Measurements from ENCODE around the gene PPP6R2.
"Not testable (repeated sequence)": the region's sequence is repeated elsewhere in the genome, so short reads cannot be mapped to it uniquely, and the experiment has no call there.

The PPP6R2 gene

DNA sequence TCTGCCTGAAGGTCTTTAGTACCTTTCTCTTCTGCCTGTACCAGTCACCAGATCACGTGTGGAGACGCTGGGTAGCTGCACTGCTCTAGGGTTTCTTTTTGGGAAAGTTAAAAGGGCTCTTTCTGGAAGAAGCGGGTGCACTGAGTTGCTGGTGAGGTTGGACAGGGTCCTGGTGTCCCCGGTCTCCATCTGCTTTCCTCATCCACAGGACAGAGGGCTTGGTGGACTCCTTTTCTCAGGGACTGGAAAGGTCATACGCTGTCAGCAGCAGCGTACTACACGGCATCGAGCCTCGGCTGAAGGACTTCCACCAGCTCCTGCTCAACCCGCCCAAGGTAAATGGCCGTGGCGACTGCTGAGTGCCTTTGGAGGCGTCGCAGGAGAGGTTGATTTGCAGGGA lies 78.9 kb downstream of the PPP6R2 start:
- DNase-seq (ENCODE audit: extremely low read depth in 1 of 2, low read depth in 1 of 2) = no peak

DNA sequence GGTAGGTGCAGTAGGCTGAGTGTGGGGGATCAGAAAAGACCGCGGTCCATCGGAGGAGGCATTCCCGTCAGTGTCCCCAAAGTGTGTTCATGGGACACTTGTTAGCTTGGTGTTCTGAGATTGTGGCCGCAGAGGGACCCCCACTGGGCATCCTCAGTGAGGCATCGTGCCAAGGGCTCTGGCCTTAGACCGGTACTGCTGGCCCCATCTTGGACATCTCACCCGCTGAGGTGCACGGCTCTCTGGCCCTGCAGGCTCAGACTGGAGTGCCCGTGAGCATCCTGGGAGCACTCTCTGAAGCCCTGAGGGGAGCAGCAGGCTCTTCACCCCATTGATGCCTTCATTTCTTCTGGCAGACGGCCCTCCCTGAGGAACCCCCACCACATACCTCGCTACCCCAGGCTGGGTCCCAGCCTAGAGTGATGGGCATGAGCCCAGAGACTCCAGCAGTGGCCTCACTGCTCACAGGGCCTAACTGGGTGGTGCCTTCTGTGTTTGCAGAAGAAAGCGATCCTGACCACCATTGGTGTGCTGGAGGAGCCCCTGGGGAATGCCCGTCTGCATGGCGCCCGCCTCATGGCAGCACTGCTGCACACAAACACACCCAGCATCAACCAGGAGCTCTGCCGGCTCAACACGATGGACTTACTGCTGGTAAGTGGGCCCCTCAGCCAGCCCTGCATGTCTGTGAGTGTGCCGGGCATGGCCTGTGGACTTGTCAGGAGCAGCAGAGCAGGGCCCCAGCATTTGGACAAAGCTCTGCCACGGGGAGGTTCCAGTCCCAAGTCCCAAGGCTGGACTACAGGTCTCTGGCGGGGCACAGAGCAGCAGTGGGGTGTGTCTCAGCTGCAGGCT lies 80.1 kb downstream of the PPP6R2 start:
- DNase-seq (ENCODE audit: extremely low read depth in 1 of 2, low read depth in 1 of 2) = no peak

DNA sequence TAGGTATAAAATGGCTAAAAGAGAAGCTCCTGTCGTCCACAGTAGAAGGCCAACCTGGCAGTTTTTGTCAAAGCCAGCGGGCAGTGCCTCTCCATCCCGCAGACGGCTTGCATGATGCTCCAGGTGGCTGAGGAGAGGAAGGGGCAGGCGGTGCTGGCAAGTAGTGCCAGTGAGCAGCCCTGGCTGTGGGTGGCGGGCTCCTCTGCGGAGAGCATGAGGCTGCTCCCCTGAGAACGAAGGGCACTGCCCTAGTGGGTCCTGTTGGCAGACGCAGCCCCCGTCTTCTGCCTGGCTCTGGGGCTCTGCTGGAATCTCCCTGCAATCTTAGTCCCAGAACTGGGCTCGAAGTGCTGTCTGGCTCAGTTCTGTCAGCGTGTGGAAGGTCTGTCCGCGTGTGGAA lies 80.8 kb downstream of the PPP6R2 start:
- DNase-seq (ENCODE audit: extremely low read depth in 1 of 2, low read depth in 1 of 2) = no peak

DNA sequence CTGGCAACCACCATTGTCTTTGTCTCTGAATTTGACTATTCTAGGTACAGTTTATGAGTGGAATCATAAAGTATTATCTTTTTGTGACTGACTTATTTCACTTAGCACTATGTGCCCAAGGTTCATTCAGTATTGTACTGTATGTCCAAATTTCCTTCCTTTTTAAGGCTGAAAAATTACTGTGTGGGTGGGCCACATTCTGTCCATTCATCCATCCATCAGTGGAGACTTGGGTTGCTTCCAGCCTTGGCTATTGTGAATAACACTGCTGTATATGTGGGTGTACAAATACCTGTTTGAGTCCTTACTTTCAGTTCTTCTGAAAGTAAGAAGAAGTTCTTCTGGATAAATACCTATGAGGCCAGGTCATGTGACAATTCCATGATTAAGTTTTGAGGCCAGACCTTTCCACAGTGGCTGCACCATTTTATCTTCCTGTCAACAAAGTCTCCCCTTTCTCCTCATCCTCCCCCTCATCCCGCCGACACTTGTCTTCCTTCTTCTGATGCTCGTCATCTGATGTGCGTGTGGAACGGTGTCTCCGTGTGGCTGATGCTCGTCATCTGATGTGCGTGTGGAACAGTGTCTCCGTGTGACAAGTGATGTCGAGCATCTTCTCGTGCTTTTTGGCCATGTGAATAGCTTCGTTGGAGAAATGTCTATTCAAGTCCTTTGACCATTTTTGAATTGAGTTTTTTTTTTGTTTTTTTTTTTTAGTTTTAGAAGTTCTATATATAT lies 82.2 kb downstream of the PPP6R2 start:
- DNase-seq (ENCODE audit: extremely low read depth in 1 of 2, low read depth in 1 of 2) = no peak

DNA sequence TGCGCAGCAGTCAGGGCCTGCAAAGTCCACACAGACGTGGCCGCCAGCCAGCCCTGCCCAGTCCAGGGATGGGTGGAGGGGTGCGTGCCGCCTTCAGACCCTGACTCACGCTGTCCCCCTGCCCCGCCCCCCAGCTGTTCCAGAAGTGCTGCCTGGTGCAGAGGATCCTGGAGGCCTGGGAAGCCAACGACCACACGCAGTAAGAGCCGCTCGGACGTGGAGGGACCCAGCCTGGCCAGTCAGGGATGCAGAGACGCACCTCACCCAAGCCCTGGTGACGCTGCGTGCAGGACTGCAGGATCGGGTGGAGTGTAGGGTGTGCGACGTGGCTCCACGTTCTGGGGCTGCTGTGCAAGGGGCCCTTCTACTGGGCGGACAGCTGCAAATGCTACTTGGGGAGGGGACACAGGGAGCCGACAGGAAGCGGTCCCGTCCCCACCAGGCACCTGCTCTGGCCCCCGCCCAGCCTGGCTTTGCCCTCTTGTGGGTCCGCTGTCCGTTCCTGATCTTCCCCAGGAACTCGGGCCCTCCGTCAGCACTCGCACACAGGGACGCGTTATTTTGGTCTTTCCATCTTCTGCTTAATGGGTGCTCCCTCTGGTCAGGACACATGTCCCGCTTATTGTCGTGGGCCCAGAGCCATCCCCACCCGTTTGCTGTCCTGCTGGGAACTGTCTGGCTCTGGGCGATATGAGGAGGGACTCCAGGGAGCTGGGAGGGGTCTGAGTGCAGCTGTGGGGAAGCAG lies 89.2 kb downstream of the PPP6R2 start:
- no peak for DNase-seq (ENCODE audit: extremely low read depth in 1 of 2, low read depth in 1 of 2)

DNA sequence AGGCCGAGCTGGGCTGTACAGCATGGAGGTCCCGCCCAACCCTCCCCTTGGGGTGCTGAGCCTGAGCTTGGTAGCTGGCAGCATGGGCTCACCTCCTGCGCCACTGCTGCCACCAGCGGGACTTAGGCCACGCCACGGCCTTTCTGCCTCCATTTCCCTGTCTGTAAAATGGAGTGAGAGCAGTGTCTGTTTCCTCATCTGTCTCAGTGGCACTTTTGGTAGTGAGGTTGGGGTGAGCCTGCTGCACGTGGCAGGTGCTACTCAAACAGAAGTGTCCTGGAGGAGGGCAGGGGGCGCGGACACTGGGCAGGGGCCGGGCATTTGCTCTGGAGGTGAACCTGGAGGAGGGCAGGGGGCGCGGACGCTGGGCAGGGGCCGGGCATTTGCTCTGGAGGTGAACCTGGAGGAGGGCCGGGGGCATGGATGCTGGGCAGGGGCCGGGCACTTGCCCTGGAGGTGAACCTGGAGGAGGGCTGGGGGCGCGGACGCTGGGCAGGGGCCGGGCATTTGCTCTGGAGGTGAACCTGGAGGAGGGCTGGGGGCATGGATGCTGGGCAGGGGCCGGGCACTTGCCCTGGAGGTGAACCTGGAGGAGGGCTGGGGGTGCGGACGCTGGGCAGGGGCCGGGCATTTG lies 89.9 kb downstream of the PPP6R2 start:
- DNase-seq (ENCODE audit: extremely low read depth in 1 of 2, low read depth in 1 of 2) = not testable (repeated sequence)

DNA sequence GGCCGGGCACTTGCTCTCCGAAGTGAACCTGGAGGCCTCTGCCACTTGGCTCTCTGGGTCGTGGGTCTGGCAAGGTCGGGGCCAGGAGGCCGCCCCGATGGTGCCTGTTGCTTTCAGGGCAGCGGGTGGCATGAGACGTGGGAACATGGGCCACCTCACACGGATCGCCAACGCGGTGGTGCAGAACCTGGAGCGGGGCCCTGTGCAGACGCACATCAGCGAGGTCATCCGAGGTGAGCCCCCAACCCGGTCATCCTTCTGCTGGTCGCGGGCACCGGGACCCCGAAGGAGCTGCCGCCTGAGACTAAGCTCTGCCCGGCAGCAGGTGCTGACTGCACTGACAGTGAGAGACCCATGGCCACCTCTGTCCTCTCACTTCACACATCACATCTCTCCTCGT lies 91.7 kb downstream of the PPP6R2 start:
- no peak for DNase-seq (ENCODE audit: extremely low read depth in 1 of 2, low read depth in 1 of 2)

DNA sequence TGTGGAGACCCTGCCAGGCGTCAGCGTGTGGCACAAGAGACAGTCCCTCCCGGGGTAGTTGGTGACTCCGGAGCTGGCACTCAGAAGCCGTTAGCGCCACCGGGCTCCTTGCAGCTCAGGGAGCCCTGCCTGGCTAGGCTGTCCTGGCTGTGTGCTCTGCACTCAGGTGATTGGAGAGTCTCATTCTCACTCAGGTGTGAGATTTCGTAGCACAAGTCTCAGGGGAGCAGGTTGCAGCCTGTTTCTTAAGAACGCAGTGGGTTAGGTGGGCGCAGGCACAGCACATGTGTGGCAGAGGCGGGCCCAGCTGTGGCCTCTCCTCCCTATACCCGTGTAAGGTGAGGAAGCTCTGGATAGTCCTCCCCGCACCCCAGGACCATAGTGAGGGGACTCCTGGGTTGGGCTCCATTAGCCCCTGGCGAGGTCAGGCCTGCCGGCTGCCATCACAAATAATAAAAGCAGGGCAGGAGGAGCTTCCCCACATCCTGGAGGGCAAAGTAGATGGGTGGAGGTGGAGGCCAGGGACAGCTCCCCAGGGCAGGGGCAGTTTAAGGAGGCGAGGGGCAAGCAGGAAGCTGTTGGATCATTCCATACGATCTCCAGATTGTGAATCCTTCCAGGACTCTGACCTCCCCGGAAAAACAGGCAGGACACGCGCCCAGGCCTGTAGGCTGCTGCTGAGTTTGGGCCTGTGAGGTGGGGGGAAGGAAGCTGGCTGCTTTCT lies 92.3 kb downstream of the PPP6R2 start:
- DNase-seq (ENCODE audit: extremely low read depth in 1 of 2, low read depth in 1 of 2) = no peak

DNA sequence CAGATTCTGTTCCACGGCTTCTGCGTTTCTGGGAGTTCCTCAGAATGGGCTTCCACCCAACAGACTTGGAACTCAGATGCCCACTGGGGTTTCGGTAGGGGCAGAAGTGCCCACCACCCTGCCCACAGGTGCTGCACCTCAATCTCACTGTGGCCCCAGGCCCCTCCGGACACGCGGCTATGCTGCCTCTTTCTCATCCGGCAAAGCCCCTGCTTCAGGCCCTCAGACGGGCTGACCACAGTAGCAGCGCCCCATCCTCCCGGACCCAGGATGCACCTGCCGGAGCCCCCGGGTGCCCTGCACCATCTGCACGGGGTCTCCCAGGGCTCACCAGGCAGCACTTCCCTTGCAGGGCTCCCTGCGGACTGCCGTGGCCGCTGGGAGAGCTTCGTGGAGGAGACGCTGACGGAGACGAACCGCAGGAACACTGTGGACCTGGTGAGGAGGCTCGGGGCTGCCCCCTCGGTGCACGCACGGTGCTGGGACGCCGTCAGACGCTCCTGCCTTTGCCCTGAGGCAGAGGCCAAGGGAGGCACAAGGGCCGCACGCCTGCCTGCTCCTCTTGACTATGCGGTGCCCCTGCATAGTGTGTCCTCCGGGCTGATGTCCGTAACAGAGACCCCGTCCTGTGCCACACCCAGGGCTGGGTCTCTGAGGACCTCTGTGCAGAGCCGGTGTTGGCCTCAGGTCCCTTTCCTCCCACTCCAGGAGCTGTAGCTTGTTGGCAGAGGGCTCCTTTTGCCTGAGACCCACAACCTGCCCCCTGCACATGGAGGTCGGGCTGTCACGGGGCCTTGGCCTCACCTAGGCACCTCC lies 93.1 kb downstream of the PPP6R2 start:
- no peak for DNase-seq (ENCODE audit: extremely low read depth in 1 of 2, low read depth in 1 of 2)

DNA sequence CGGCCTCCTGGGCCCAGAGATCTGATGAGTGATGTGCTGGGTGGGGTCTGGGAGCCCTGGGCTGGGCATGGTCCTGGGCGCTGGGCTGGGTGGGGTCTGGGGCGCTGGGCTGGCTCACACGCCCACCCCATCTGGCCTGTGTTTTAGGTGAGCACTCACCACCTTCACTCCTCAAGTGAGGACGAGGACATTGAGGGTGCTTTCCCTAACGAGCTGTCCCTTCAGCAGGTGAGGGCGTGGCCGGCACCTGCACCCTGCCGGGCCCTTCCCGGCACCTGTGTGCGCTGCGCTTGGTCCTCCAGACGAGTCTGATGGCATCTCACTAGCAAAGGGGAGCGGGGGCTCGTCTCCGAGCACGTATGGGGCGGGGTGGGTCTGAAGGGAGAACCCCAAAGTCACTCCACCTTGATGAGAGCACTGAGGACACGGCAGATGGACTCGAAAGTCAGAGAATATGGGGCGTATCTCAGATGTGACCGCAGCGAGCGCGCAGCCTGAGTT lies 93.8 kb downstream of the PPP6R2 start:
- no peak for DNase-seq (ENCODE audit: extremely low read depth in 1 of 2, low read depth in 1 of 2)

DNA sequence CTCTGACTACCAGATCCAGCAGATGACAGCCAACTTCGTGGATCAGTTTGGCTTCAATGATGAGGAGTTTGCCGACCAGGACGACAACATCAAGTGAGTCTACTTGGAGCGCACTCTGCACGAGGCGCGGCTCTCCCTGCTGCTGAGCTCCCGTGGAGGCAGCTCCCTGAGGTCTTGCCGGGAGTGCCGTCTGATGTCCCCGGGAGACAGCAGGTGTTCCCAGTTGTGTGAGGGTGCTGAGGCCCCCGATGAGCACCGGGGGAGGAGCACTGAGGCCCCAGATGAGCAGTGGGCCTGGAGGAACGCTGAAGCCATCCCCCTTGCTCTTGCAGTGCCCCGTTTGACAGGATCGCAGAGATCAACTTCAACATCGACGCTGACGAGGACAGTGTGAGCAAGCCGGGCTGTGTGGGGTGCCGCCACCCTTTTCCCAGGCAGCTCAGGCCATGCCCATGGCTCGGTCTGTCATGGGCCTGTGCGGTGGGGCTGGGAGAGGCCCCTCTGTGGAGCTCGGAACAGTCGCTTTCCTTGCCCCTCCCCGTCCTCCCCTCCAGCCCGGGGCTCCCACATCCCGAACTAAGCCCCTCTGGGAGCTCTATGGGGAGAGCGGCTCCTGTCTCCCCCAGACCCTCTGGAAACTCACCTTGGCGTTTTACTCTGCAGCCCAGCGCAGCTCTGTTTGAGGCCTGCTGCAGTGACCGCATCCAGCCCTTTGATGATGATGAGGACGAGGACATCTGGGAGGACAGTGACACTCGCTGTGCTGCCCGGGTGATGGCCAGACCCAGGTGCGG lies 94.6 kb downstream of the PPP6R2 start:
- DNase-seq (ENCODE audit: extremely low read depth in 1 of 2, low read depth in 1 of 2) = no peak

DNA sequence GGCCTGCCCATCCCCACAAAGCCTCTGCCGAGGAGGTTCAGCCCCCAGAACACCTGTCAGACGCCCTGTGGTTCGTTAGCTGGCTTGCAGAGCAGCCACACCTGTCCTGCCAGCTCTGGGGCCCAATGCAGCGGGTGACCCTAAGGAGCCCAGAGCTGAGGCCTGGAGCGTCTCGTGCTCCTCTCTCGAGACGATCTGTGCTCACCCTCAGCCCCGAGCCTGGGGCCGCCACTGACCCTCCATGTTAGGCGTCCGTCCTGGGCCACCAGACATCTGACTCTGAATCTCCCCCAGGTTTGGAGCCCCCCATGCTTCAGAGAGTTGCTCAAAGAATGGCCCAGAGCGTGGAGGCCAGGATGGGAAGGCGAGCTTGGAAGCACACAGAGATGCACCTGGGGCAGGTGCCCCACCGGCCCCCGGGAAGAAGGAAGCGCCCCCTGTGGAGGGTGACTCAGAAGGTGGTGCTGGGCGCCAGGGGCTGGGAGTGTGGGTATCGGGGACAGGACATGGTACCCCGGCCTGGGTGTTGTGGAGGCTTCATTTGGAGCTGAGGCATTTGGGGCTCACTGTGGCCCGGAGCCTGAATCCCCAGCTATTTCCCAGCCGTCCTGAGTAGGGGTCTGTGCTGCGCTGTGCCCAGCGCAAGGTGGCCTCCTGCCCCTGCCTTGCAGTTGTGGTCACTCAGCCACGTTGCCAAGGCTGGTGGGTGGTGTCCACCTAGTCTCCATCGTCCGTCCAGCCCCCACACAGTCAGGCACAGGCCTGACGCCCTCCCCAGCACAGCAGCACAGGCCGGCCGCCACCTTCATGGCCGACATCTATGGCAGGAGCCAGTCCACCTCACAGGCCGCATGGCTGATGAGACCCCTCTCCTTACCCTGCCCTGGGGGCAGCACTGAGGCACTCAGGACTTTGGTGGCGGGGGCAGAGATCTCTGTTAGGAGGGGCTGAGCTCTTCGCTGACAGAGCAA lies 95.5 kb downstream of the PPP6R2 start:
- no peak for DNase-seq (ENCODE audit: extremely low read depth in 1 of 2, low read depth in 1 of 2)

DNA sequence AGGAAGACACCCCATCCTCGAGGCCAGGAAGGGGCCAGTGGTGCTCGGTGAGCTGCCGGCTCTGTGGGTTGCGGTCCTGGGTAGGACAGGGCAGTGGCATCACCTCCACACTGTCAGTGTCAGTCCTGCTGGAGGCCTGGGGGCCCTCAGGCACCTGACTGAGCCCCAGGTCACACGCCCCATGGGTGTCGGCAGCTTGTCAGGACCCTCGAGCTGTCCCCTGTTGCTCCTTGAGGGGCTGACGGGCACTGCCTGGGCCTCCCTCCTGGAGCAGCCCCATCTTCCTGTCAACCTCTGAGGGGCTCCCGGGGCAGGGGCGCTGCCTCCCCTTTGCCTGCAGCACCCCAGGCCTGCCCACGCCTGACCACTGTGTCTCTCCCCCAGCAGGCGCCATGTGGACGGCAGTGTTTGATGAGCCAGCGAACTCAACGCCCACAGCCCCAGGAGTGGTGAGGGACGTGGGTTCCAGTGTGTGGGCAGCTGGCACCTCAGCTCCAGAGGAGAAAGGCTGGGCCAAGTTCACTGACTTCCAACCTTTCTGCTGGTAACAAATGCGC lies 96.3 kb downstream of the PPP6R2 start:
- DNase-seq (ENCODE audit: extremely low read depth in 1 of 2, low read depth in 1 of 2) = no peak

DNA sequence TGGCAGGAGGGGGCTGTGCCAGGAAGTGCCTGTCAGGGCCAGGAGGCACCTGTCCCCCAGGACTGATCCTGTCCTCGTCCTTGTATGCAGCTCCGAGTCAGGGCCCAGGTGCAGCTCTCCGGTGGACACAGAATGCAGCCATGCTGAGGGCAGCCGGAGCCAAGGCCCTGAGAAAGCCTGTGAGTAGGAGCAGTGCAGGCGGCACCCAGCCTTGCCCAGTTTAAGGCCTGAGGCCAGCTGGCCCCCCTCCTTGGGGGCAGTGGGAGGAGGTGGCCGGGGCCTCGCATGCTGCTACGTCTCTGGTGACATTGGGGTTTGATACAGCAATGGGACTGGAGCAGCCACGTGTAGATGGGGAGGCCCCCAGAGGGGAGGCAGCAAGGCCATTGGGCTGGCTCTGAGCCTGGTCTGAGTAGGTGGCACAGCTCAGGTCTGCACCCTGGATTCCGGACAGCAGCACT lies 96.8 kb downstream of the PPP6R2 start:
- no peak for DNase-seq (ENCODE audit: extremely low read depth in 1 of 2, low read depth in 1 of 2)

DNA sequence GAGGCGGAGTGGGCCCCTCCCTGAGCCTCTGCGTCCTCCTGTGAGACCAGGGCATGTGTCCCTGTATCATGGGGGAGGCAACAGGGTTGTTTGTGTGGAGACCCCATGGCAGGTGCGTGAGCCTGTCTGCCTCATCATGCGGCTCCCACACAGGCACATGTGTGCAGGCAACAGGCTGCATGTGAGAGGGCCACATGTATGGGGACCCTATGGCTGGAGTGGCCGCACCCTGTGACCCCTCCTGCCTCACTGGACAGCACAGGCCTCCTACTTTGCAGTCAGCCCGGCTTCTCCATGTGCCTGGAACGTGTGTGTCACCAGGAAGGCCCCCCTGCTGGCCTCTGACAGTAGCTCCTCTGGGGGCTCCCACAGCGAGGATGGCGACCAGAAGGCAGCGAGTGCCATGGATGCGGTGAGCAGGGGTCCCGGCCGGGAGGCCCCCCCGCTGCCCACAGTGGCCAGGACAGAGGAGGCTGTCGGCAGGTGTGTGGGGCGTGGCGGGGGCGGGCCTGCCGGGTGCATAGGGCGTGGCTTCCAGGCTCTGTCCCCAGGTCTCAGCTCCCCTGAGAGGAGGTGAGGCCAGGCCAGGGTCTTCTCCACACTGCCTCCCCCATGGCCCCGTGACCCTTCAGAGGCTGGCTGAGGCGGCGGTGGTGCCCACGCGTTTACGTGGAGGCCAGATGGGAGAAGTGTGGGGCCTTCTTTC lies 97.6 kb downstream of the PPP6R2 start:
- DNase-seq (ENCODE audit: extremely low read depth in 1 of 2, low read depth in 1 of 2) = no peak

DNA sequence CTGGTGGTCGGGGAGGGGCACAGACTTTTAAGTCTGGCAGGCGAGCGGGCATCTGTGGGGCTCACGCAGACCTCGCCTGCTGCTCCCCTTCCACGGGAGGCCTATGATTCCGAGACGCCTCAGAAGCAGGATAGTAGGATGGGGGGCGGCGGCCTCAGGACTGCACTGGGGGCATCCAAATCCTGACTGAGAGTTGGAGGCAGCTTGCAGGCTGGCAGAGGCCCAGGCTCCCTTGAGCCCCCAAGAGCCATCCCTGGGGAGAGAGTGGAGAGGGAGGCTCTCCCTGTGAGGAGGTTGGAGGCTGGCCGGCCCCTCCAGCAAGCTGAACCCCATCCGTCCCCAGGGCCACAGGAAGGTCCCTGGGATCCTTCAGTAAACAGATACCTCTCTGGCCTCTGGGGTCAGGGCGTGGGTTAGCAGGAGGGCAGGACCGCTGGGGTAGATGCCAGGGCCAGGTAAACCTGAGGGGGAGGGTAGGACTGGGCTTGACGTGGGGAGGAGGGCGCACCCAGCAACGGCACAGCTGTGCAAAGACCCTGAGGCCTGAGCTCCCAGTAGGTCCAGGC lies 98.4 kb downstream of the PPP6R2 start:
- no peak for DNase-seq (ENCODE audit: extremely low read depth in 1 of 2, low read depth in 1 of 2)
